HepG2 (cell line): Measurements from ENCODE around the gene FCER1G.

Experiments used
- ELF1 ChIP-seq: sonication (generic); formaldehyde crosslinking; IDR thresholded peaks from 2 replicates; pipeline ENCODE4 v1.4.0; 2020; ENCODE audit warnings: missing genetic modification reagents
- FOXM1 ChIP-seq: sonication (generic); formaldehyde crosslinking; IDR thresholded peaks from 2 replicates; pipeline ENCODE4 v1.5.0; 2020; ENCODE audit warnings: missing genetic modification reagents
- HMGXB4 ChIP-seq, 2 experiments: sonication (generic) in 1 of 2; formaldehyde crosslinking in 1 of 2; IDR thresholded peaks; 2 replicates each; pipeline versions ENCODE4 v1.4.0 to v1.6.1; 2018 to 2020; ENCODE audit warnings: missing genetic modification reagents in 2 of 2, borderline replicate concordance in 1 of 2, low read depth in 1 of 2, mild to moderate bottlenecking in 1 of 2, missing biosample characterization in 1 of 2
- LBX2 ChIP-seq: sonication (generic); formaldehyde crosslinking; IDR thresholded peaks from 2 replicates; pipeline ENCODE4 v1.5.0; 2020; ENCODE audit warnings: missing genetic modification reagents, mild to moderate bottlenecking, borderline replicate concordance
- POLR2A ChIP-seq, 2 experiments: IDR thresholded peaks; 2 replicates each; pipeline ENCODE4 v1.6.1; 2011; ENCODE audit warnings: low read depth in 2 of 2, low read length in 2 of 2, mild to moderate bottlenecking in 1 of 2, moderate library complexity in 1 of 2; ENCODE audit not compliant: insufficient read depth in 1 of 2
- RFXAP ChIP-seq: sonication (generic); formaldehyde crosslinking; IDR thresholded peaks from 2 replicates; pipeline ENCODE4 v1.4.0; 2020; ENCODE audit warnings: missing genetic modification reagents, borderline replicate concordance
- SMAD1 ChIP-seq: sonication (generic); formaldehyde crosslinking; IDR thresholded peaks from 2 replicates; pipeline ENCODE4 v1.4.0; 2020; ENCODE audit warnings: missing genetic modification reagents, low read depth, mild to moderate bottlenecking, borderline replicate concordance
- YY1 ChIP-seq: IDR thresholded peaks from 2 replicates; pipeline ENCODE4 v1.6.1; 2011; ENCODE audit warnings: low read length, low read depth, moderate library complexity, mild to moderate bottlenecking; ENCODE audit not compliant: insufficient read depth, insufficient replicate concordance
- ZNF614 ChIP-seq: IDR thresholded peaks from 2 replicates; pipeline ENCODE4 v1.6.1; 2018; ENCODE audit warnings: missing biosample characterization, missing genetic modification reagents, inconsistent platforms, borderline replicate concordance

GRCh38 chr1:161166669-161167548, 48.2 kb upstream of the FCER1G start:
- TF ChIP-seq ELF1 (CRISPR knock-in tag): no peak
- no peak for TF ChIP-seq ZNF614 (CRISPR knock-in tag)
- TF ChIP-seq LBX2: no peak
- TF ChIP-seq FOXM1: no peak
- no peak for TF ChIP-seq YY1
- TF ChIP-seq SMAD1: no peak
- TF ChIP-seq HMGXB4 (CRISPR knock-in tag; IDR thresholded peaks at IDR 0.05; ENCODE audit: borderline replicate concordance in 1 of 2, low read depth in 1 of 2): no peak
- TF ChIP-seq RFXAP (CRISPR knock-in tag): no peak
- TF ChIP-seq POLR2A (IDR thresholded peaks at IDR 0.05; ENCODE audit: insufficient read depth in 1 of 2, low read depth in 2 of 2, low read length in 2 of 2): no peak
